ENCODE measurements around the gene SNAP25.

DNA sequence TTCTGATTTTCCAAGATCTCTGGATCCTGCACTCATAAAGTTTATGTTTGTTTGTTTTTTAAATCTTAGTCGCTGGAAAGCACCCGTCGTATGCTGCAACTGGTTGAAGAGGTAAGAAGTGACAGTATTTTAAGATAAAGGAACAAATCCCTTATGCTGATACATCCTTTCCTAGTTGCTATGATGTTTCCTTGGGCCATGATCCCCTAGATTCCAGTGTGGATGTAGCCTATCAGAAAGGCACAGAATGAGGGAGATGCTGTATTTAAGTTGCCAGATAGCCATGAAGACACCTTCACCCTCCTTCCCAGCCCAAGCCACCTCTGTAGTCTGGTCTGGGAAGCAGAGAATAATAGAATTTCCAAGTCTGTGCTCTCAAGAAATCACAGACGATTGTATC, 59.0 kb downstream of the SNAP25 start:
- TF ChIP-seq CTCF (IDR thresholded peaks at IDR 0.05) (no peak), POLR2A (IDR thresholded peaks at IDR 0.05) (no peak)
